GM23248 (cell line): Measurements from ENCODE around the gene KIAA1958. TPM values are rescaled to one million over a fixed set of nuclear protein-coding genes. Genes with fewer than 3 reads are reported as not detected.

Source experiments
- DNase-seq: peaks from one replicate; pipeline ENCODE4 v3.0.0-alpha.2; 2015
- H2AFZ ChIP-seq: fragments of 200-600 bp; sonication (generic); 2 replicates; pipeline ENCODE4 v1.6.1; 2016; ENCODE audit warnings: antibody characterized with exemption
- H3F3A ChIP-seq: fragments of 200-600 bp; sonication (generic); 2 replicates; pipeline ENCODE4 v1.6.1; 2016; ENCODE audit warnings: mild to moderate bottlenecking, antibody characterized with exemption, mixed run types; ENCODE audit not compliant: insufficient read depth
- H3K27ac ChIP-seq: fragments of 200-600 bp; sonication (generic); 2 replicates; pipeline ENCODE4 v1.5.1; 2016; ENCODE audit warnings: mild to moderate bottlenecking
- H3K27me3 ChIP-seq: fragments of 200-600 bp; sonication (generic); replicated peaks from 2 replicates; pipeline ENCODE4 v1.6.1; 2016; ENCODE audit warnings: mild to moderate bottlenecking; ENCODE audit not compliant: insufficient read depth
- H3K36me3 ChIP-seq: fragments of 200-600 bp; sonication (generic); 2 replicates; pipeline ENCODE4 v1.6.1; 2016; ENCODE audit warnings: low read depth, mild to moderate bottlenecking
- H3K4me1 ChIP-seq: fragments of 200-600 bp; sonication (generic); 2 replicates; pipeline ENCODE4 v1.6.1; 2016; ENCODE audit warnings: mild to moderate bottlenecking; ENCODE audit not compliant: insufficient read depth
- H3K4me2 ChIP-seq: fragments of 200-600 bp; sonication (generic); one replicate; pipeline ENCODE4 v1.6.1; 2016; ENCODE audit warnings: mild to moderate bottlenecking; ENCODE audit not compliant: unreplicated experiment
- H3K4me3 ChIP-seq: fragments of 200-600 bp; sonication (generic); 2 replicates; pipeline ENCODE4 v1.5.1; 2016; ENCODE audit warnings: mild to moderate bottlenecking
- H3K79me2 ChIP-seq: fragments of 200-600 bp; sonication (generic); 2 replicates; pipeline ENCODE4 v1.6.1; 2016; ENCODE audit warnings: mild to moderate bottlenecking; ENCODE audit not compliant: insufficient read depth
- H3K9ac ChIP-seq: fragments of 200-600 bp; sonication (generic); 2 replicates; pipeline ENCODE4 v1.6.1; 2016; ENCODE audit warnings: mild to moderate bottlenecking
- H3K9me2 ChIP-seq: fragments of 200-600 bp; sonication (generic); 2 replicates; pipeline ENCODE4 v1.6.1; 2016; ENCODE audit warnings: mixed run types, mild to moderate bottlenecking, moderate library complexity; ENCODE audit not compliant: insufficient read depth
- H3K9me3 ChIP-seq: fragments of 200-600 bp; sonication (generic); one replicate; pipeline ENCODE4 v1.6.1; 2017; ENCODE audit warnings: low read depth
- H4K20me1 ChIP-seq: fragments of 200-600 bp; sonication (generic); 2 replicates; pipeline ENCODE4 v1.6.0; 2016; ENCODE audit not compliant: insufficient read depth
- EZH2 ChIP-seq: fragments of 200-600 bp; sonication (generic); IDR thresholded peaks from 2 replicates; pipeline ENCODE4 v1.6.1; 2018; ENCODE audit warnings: antibody characterized with exemption, mild to moderate bottlenecking; ENCODE audit not compliant: insufficient read depth, poor library complexity, severe bottlenecking
- EZH2phosphoT487 ChIP-seq: fragments of 200-600 bp; sonication (generic); IDR thresholded peaks from 2 replicates; pipeline ENCODE4 v1.6.1; 2018; ENCODE audit warnings: antibody characterized with exemption, moderate library complexity, mild to moderate bottlenecking, low read depth; ENCODE audit not compliant: insufficient read depth
- WGBS, 2 experiments: methylation state at CpG; one replicate each; pipeline ENCODE4 v1.1.6; 2015 to 2017; ENCODE audit warnings: low lambda C conversion rate in 2 of 2, low coverage in 1 of 2; ENCODE audit errors: missing lambda C conversion rate in 2 of 2; 5-methylcytosine and 5-hydroxymethylcytosine counted together
- in situ Hi-C: fragments of 300-500 bp; cut with MboI; formaldehyde crosslinking; loops from 2 replicates; pipeline ENCODE4 v1.15.0; 2020
- polyA plus RNA-seq: library from polyadenylated mRNA; unstranded; fragments of >200 nt; fragmentation: Nextera tagmentation; extraction: Ambion mirVana; gene quantifications from 2 replicates; pipeline ENCODE4 v1.2.1, GENCODE V29; 2016
- total RNA-seq: library from RNA; depleted of rRNA; stranded (reverse); fragments of >200 nt; shearing (Covaris generic); gene quantifications from 2 replicates; pipeline ENCODE4 v1.2.3, GENCODE V29; 2014; rRNA removed

The KIAA1958 gene
- total and polyA plus RNA-seq, 2 experiments from 2014 or later, result 7.7 to 7.8 TPM

- Histone ChIP-seq H3K9me3 (no peaks in the 10 kb centered on the region), H3K27me3 (no peaks in the 10 kb centered on the region), H3K9ac (peak within 1 kb of the TSS; percentile 88), H2AFZ (peak within 1 kb of the TSS; percentile 95), H3K4me1 (peaks cover 16% of the 10 kb centered on the region; the same call in 1 of the 2 replicates), H3K9me2 (no peaks in the 10 kb centered on the region), H3K27ac (peak within 1 kb of the TSS; percentile 77), H3K79me2 (peaks cover 46% of the 10 kb centered on the region), H3K36me3 (no peaks in the 10 kb centered on the region; the same call in 1 of the 2 replicates), H3K4me3 (peak within 1 kb of the TSS; percentile 92), H4K20me1 (no peaks in the 10 kb centered on the region), H3K4me2 (peak within 1 kb of the TSS; percentile 97), H3F3A (peaks cover 26% of the 10 kb centered on the region)
- in situ Hi-C loops, result no loop called here
- no peak for TF ChIP-seq EZH2phosphoT487
- TF ChIP-seq EZH2, result no peak
- peak; percentile 97 for DNase-seq
- WGBS, 2 experiments, result 2% methylated on average over 43 to 51 of the region's 51 CpGs
Observed at GRCh38 chr9:112717661-112718331, 231.2 kb downstream of the KIAA1958 start, which contains the start of gene INIP. Gene INIP, minus strand, starts transcription at chr9:112718117. Its CDS starts 1,632 bp downstream, at chr9:112716485.

Other genes starting within 250 kb of the KIAA1958 start
- 26.5 and 62.6 TPM in 2 replicates for gene PTBP3, start 153.2 kb upstream of the KIAA1958 start, total RNA-seq
- 14.7 and 14.9 TPM in 2 replicates for gene PTBP3, start 153.2 kb upstream of the KIAA1958 start, polyA plus RNA-seq
- 30.6 and 39.2 TPM in 2 replicates for gene HSDL2, start 106.7 kb upstream of the KIAA1958 start, total RNA-seq
- gene HSDL2, start 106.7 kb upstream of the KIAA1958 start, polyA plus RNA-seq, result 35.8 and 36.8 TPM in 2 replicates
- gene INIP, start 231.3 kb downstream of the KIAA1958 start, total RNA-seq, result 18.5 and 22.9 TPM in 2 replicates
- 29.7 and 33.4 TPM in 2 replicates for gene INIP, start 231.3 kb downstream of the KIAA1958 start, polyA plus RNA-seq